HCT116 (cell line): ENCODE results near the gene NKX6-1. TPM values are rescaled to one million over a fixed set of nuclear protein-coding genes. Genes with fewer than 3 reads are reported as not detected.

ENCODE experiments used
- ATAC-seq: fragments of 200-7000 bp; cut with Tn5 transposase; 2 replicates; pipeline ENCODE4 v1.9.1; 2020; ENCODE audit warnings: mild to moderate bottlenecking, moderate library complexity
- BruUV-seq: library from RNA; stranded (reverse); fragments of 400-500 nt; replicated peaks from 2 replicates; lab custom pipeline; 2021; lab: Mats Ljungman, UMichigan
- CTCF ChIA-PET: fragments of 300-600 bp; sonication (Branson Sonifier 250); formaldehyde crosslinking; loops from one replicate; lab custom pipeline; 2021; ENCODE audit warnings: antibody characterized with exemption; lab: Charles Lee
- POLR2A ChIA-PET: fragments of 300-600, 350-600 bp; sonication (Branson Sonifier 250); formaldehyde crosslinking; loops from one replicate; lab custom pipeline; 2021; ENCODE audit warnings: antibody characterized with exemption; lab: Charles Lee
- RAD21 ChIA-PET, 2 experiments: fragments of 300-600 bp; sonication (Branson Sonifier 250); formaldehyde crosslinking; loops; one replicate each; lab custom pipeline; 2023; ENCODE audit warnings: low total read pairs in 2 of 2; ENCODE audit not compliant: uncharacterized antibody in 2 of 2, unreplicated experiment in 2 of 2, low non-redundant PET in 1 of 2; lab: Charles Lee
- DNase-seq: peaks from one replicate; pipeline ENCODE4 v3.0.0-alpha.2; 2010; ENCODE audit warnings: low read depth, low spot score
- H2AFZ ChIP-seq: fragments of 200-600 bp; shearing (Covaris generic), sonication (generic); 2 replicates; pipeline ENCODE4 v1.6.1; 2017; ENCODE audit warnings: low read depth, mixed run types, mixed read lengths, antibody characterized with exemption, low read length; ENCODE audit not compliant: poor library complexity, severe bottlenecking
- H3K27ac ChIP-seq: 2 replicates; pipeline ENCODE4 v1.5.1; 2012; ENCODE audit warnings: low read depth, low read length
- H3K27me3 ChIP-seq: fragments of 200-600 bp; sonication (generic); 2 replicates; pipeline ENCODE4 v1.6.1; 2016; ENCODE audit warnings: mixed run types, low read length, mixed read lengths; ENCODE audit not compliant: insufficient read depth
- H3K36me3 ChIP-seq, 2 experiments: fragments of 200-500 bp in 1 of 2; fragments of 200-600 bp in 1 of 2; sonication (Bioruptor generic) in 1 of 2; sonication (generic) in 1 of 2; 2 replicates each; pipeline versions ENCODE4 v1.5.1 to v1.6.1; 2014 to 2016; ENCODE audit warnings: low read length in 2 of 2, inconsistent platforms in 1 of 2, mixed read lengths in 1 of 2, mixed run types in 1 of 2; ENCODE audit not compliant: insufficient read depth in 2 of 2, control insufficient read depth in 1 of 2
- H3K4me1 ChIP-seq, 2 experiments: fragments of 200-600 bp in 1 of 2; sonication (generic) in 1 of 2; 2 replicates each; pipeline versions ENCODE4 v1.5.1 to v1.6.1; 2012 to 2017; ENCODE audit warnings: low read length in 2 of 2, inconsistent platforms in 1 of 2, mild to moderate bottlenecking in 1 of 2, mixed read lengths in 1 of 2, mixed run types in 1 of 2, moderate library complexity in 1 of 2; ENCODE audit not compliant: insufficient read depth in 2 of 2, control insufficient read depth in 1 of 2
- H3K4me2 ChIP-seq: fragments of 200-600 bp; sonication (generic); 2 replicates; pipeline ENCODE4 v1.6.1; 2017; ENCODE audit warnings: mixed run types, low read length, mixed read lengths
- H3K4me3 ChIP-seq, 2 experiments: fragments of 200-600 bp in 1 of 2; sonication (generic) in 1 of 2; replicated peaks in 1 of 2; 2 replicates each; pipeline ENCODE4 v1.5.1; 2011 to 2016; ENCODE audit warnings: low read length in 2 of 2, control low read depth in 1 of 2, low read depth in 1 of 2, mild to moderate bottlenecking in 1 of 2, mixed read lengths in 1 of 2, mixed run types in 1 of 2
- H3K79me2 ChIP-seq: fragments of 200-600 bp; sonication (generic); 2 replicates; pipeline ENCODE4 v1.6.1; 2017; ENCODE audit warnings: mild to moderate bottlenecking, mixed run types, low read length, moderate library complexity, mixed read lengths; ENCODE audit not compliant: insufficient read depth
- H3K9ac ChIP-seq: fragments of 200-600 bp; sonication (generic); 2 replicates; pipeline ENCODE4 v1.6.1; 2016; ENCODE audit warnings: low read length, mixed read lengths
- H3K9me2 ChIP-seq: fragments of 200-600 bp; sonication (generic), shearing (Covaris generic); 2 replicates; pipeline ENCODE4 v1.6.1; 2017; ENCODE audit warnings: mixed run types, mild to moderate bottlenecking, moderate library complexity; ENCODE audit not compliant: insufficient read depth
- H3K9me3 ChIP-seq, 2 experiments: fragments of 200-500 bp in 1 of 2; fragments of 200-600 bp in 1 of 2; sonication (Bioruptor generic) in 1 of 2; sonication (generic) in 1 of 2; 2 replicates each; pipeline ENCODE4 v1.6.1; 2014 to 2017; ENCODE audit warnings: low read length in 2 of 2, mixed read lengths in 2 of 2, inconsistent platforms in 1 of 2, low read depth in 1 of 2, mild to moderate bottlenecking in 1 of 2, mixed run types in 1 of 2, moderate library complexity in 1 of 2; ENCODE audit not compliant: control insufficient read depth in 1 of 2, insufficient read depth in 1 of 2
- H4K20me1 ChIP-seq: fragments of 200-600 bp; sonication (generic), shearing (Covaris generic); 2 replicates; pipeline ENCODE4 v1.6.1; 2017; ENCODE audit warnings: mixed run types, mild to moderate bottlenecking, moderate library complexity; ENCODE audit not compliant: insufficient read depth
- ATF3 ChIP-seq: IDR thresholded peaks from 2 replicates; pipeline ENCODE4 v1.6.1; 2012
- CEBPB ChIP-seq: IDR thresholded peaks from 2 replicates; pipeline ENCODE4 v1.6.1; 2012; ENCODE audit warnings: low read depth
- CTCF ChIP-seq, 3 experiments: fragments of 200-600 bp in 1 of 3; sonication (generic) in 1 of 3; IDR thresholded peaks in 2 of 3; conservative IDR thresholded peaks in 1 of 3; 2 replicates each; pipeline ENCODE4 v1.5.1; 2012 to 2017; ENCODE audit warnings: low read depth in 2 of 3, low read length in 2 of 3, antibody characterized with exemption in 1 of 3, borderline replicate concordance in 1 of 3, control low read depth in 1 of 3, mild to moderate bottlenecking in 1 of 3, mixed read lengths in 1 of 3, mixed run types in 1 of 3, moderate library complexity in 1 of 3; ENCODE audit not compliant: insufficient read depth in 1 of 3
- EGR1 ChIP-seq: IDR thresholded peaks from 2 replicates; pipeline ENCODE4 v1.6.1; 2012; ENCODE audit warnings: low read depth
- ELF1 ChIP-seq: IDR thresholded peaks from 2 replicates; pipeline ENCODE4 v1.6.1; 2012; ENCODE audit warnings: low read depth, borderline replicate concordance
- EZH2 ChIP-seq: fragments of 200-600 bp; sonication (generic); IDR thresholded peaks from 2 replicates; pipeline ENCODE4 v1.6.1; 2017; ENCODE audit warnings: antibody characterized with exemption, mixed run types
- EZH2phosphoT487 ChIP-seq: fragments of 200-600 bp; IDR thresholded peaks from 2 replicates; pipeline ENCODE4 v1.6.1; 2018; ENCODE audit warnings: antibody characterized with exemption, borderline replicate concordance
- MAX ChIP-seq: IDR thresholded peaks from 2 replicates; pipeline ENCODE4 v1.6.1; 2012
- RAD21 ChIP-seq: IDR thresholded peaks from 2 replicates; pipeline ENCODE4 v1.6.1; 2012; ENCODE audit warnings: low read depth, mild to moderate bottlenecking
- REST ChIP-seq: IDR thresholded peaks from 2 replicates; pipeline ENCODE4 v1.6.1; 2012; ENCODE audit warnings: low read depth
- SIN3A ChIP-seq: IDR thresholded peaks from 2 replicates; pipeline ENCODE4 v1.6.1; 2012; ENCODE audit warnings: low read depth
- SP1 ChIP-seq: IDR thresholded peaks from 2 replicates; pipeline ENCODE4 v1.6.1; 2012; ENCODE audit warnings: low read depth
- TCF7L2 ChIP-seq: IDR thresholded peaks from 2 replicates; pipeline ENCODE4 v1.7.0; 2011; ENCODE audit warnings: borderline replicate concordance, inconsistent platforms; ENCODE audit not compliant: insufficient read depth, insufficient read length; ENCODE audit errors: extremely low read depth
- ZBTB33 ChIP-seq: IDR thresholded peaks from 2 replicates; pipeline ENCODE4 v1.6.1; 2011; ENCODE audit warnings: mild to moderate bottlenecking, low read length, moderate library complexity; ENCODE audit not compliant: insufficient replicate concordance; ENCODE audit errors: extremely low read depth
- ZFX ChIP-seq: fragments of 450-650 bp; IDR thresholded peaks from 2 replicates; pipeline ENCODE4 v1.6.1; 2017
- ZNF274 ChIP-seq: fragments of 200-500 bp; sonication (Bioruptor generic); IDR thresholded peaks from 2 replicates; pipeline ENCODE4 v1.6.1; 2014; ENCODE audit warnings: mild to moderate bottlenecking, low read depth, low read length, inconsistent platforms
- intact Hi-C: fragments of 100-400 bp; cut with micrococcal nuclease; formaldehyde crosslinking; loops from 2 replicates; pipeline ENCODE4 v1.10.0; 2022
- total RNA-seq: library from RNA; stranded (reverse); gene quantifications from one replicate; pipeline ENCODE4 v1.2.1, GENCODE V29; 2021; ENCODE audit not compliant: unreplicated experiment

The NKX6-1 gene
- total RNA-seq, 1 experiment from 2014 or later: 4.2 TPM

- TF ChIP-seq MAX (no peak), CEBPB (no peak), SIN3A (no peak), ZBTB33 (no peak), SP1 (no peak), EZH2 (no peak), ELF1 (no peak)
- TF ChIP-seq, all 23 proteins: peak for 0
Observed at GRCh38 chr4:84481077-84481859, 17.8 kb downstream of the NKX6-1 start (continued).

GRCh38 chr4:84480082-84480481, 19.0 kb downstream of the NKX6-1 start:
- Histone ChIP-seq H3K9ac (no peak overlapping the region), H3K9me2 (no peaks in the 10 kb centered on the region), H3K79me2 (no peaks in the 10 kb centered on the region), H2AFZ (peak overlapping the region; percentile 60), H3K9me3 (no peaks in the 10 kb centered on the region), H3K4me1 (peaks cover 0 to 5% of the 10 kb centered on the region in 2 experiments; a peak in 2 of 4 replicates), H3K4me2 (no peak overlapping the region), H3K27ac (no peak overlapping the region), H3K27me3 (no peaks in the 10 kb centered on the region), H4K20me1 (no peaks in the 10 kb centered on the region), H3K36me3 (no peaks in the 10 kb centered on the region), H3K4me3 (no peak overlapping the region)
- no TSS peak for BruUV-seq
- CTCF ChIA-PET: interaction anchor here (0.7 to 1.0 kb wide), 2 partner anchors 19 to 29 kb away, joined by 3 read pairs; partner anchors contain the start of gene NKX6-1
- RAD21 ChIA-PET: no interaction called here
- intact Hi-C loops: no loop called here
- ATAC-seq: peak; percentile 27; the same call in 1 of the 2 replicates
- no peak for DNase-seq
- POLR2A ChIA-PET: no interaction called here
- TF ChIP-seq EZH2phosphoT487 (no peak), TCF7L2 (no peak), REST (no peak), ZFX (no peak), RAD21 (no peak), ZNF274 (no peak), MAX (no peak), ATF3 (no peak), CTCF (IDR thresholded peaks at IDR 0.05 in 2 of 3, conservative IDR thresholded peaks at IDR 0.05 in 1 of 3; ENCODE audit: borderline replicate concordance in 1 of 3, insufficient read depth in 1 of 3, low read depth in 2 of 3, low read length in 2 of 3) (no peak), EGR1 (no peak)
